Ishikawa (cell line): ENCODE measurements around the gene AKAP6.

Experiments
- CEBPB ChIP-seq: IDR thresholded peaks from 2 replicates; pipeline ENCODE4 v1.6.1; 2012
- CREB1 ChIP-seq: IDR thresholded peaks from 2 replicates; pipeline ENCODE4 v1.6.1; 2012; ENCODE audit warnings: low read depth
- RAD21 ChIP-seq: IDR thresholded peaks from 2 replicates; pipeline ENCODE4 v1.6.1; 2012; ENCODE audit warnings: low read depth
- TF ChIP-seq, protein P1 (sequence below): IDR thresholded peaks from 2 replicates; pipeline ENCODE4 v1.6.1; 2012

DNA sequence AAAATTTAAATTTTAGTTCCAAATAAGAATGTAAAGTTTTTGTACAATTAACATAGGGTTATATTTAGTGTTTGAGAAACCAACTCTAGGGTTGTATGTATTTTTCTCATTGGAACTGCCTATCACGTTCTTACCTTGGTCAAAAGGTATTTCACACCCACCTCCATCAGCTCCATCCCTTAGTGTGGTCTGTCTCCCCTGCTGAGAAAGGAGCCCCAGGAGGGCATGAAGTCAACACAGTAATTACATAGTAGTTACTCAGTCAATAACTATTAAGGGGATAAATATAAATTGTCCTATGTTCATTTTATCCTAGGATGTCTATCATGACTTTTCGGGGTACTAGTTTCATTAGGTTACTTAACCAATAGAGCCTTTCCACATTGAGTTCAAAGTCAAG is 106.3 kb downstream of the AKAP6 start:
- TF ChIP-seq, protein P1, sequence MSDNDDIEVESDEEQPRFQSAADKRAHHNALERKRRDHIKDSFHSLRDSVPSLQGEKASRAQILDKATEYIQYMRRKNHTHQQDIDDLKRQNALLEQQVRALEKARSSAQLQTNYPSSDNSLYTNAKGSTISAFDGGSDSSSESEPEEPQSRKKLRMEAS: no peak
- TF ChIP-seq CEBPB: no peak
- TF ChIP-seq RAD21: no peak
- TF ChIP-seq CREB1: no peak
